ENCODE measurements around the gene TOP1. TPM values are rescaled to one million over a fixed set of nuclear protein-coding genes. Genes with fewer than 3 reads are reported as not detected.

The TOP1 gene
- total RNA-seq, 4 donors from 2014 or later = 27.6 to 70.6 (median 40.4) TPM

- TF ChIP-seq, protein P1, sequence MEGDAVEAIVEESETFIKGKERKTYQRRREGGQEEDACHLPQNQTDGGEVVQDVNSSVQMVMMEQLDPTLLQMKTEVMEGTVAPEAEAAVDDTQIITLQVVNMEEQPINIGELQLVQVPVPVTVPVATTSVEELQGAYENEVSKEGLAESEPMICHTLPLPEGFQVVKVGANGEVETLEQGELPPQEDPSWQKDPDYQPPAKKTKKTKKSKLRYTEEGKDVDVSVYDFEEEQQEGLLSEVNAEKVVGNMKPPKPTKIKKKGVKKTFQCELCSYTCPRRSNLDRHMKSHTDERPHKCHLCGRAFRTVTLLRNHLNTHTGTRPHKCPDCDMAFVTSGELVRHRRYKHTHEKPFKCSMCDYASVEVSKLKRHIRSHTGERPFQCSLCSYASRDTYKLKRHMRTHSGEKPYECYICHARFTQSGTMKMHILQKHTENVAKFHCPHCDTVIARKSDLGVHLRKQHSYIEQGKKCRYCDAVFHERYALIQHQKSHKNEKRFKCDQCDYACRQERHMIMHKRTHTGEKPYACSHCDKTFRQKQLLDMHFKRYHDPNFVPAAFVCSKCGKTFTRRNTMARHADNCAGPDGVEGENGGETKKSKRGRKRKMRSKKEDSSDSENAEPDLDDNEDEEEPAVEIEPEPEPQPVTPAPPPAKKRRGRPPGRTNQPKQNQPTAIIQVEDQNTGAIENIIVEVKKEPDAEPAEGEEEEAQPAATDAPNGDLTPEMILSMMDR (IDR thresholded peaks at IDR 0.05) = no peak
- no peak for DNase-seq (ENCODE audit: low spot score)
- no peak for ATAC-seq (ENCODE audit: low FRiP score)
Measured at GRCh38 chr20:41145821-41146620, 117.4 kb downstream of the TOP1 start.

DNA sequence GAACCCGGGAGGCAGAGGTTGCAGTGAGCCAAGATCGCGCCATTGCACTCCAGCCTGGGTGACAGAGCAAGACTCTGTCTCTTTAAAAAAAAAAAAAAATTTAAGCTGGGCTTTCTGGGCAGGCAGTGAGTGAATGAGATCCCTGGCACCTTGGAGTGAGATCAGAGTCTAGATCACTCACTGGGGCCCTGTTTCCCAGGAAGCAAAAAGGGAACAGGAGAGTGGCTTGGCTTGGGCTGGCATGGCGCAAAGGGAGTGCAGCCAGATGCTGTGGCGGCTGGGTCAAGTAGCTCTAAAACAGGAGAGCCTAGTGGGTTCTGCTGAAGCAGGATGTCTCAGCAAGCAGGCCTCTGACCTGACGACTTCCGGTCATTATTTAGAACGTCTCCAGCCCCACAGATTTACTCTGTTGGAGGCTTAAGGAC is 119.2 kb downstream of the TOP1 start:
- DNase-seq (ENCODE audit: low spot score) (no peak), ATAC-seq (ENCODE audit: low FRiP score) (no peak)
- TF ChIP-seq, protein P1 (IDR thresholded peaks at IDR 0.05) = no peak

DNA sequence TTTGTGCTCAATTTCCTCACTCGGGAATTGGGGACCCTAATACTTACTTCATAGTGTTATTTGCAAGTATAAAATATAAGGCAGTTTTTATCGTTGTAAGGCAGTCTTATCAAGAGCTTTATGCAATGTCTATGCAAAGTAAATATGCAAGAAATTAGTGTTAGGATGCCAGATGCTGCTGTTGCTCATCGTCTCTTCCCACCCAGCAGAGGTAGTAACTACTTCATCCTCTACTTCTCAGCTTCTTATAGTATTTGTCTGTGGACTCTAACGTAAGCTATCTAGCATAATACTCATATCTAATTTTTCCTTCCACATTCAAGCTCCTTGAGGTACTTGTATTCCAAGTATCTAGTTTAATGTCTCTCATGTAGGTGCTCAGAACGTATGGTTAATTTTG is 120.3 kb downstream of the TOP1 start:
- no peak for DNase-seq (ENCODE audit: low spot score)
- TF ChIP-seq, protein P1 (IDR thresholded peaks at IDR 0.05) = no peak
- ATAC-seq (ENCODE audit: low FRiP score) = no peak

- ATAC-seq (ENCODE audit: low FRiP score) (no peak), DNase-seq (ENCODE audit: low spot score) (no peak)
- TF ChIP-seq, protein P1 (IDR thresholded peaks at IDR 0.05) = no peak
Measured at GRCh38 chr20:41150664-41151063, 122.0 kb downstream of the TOP1 start.

DNA sequence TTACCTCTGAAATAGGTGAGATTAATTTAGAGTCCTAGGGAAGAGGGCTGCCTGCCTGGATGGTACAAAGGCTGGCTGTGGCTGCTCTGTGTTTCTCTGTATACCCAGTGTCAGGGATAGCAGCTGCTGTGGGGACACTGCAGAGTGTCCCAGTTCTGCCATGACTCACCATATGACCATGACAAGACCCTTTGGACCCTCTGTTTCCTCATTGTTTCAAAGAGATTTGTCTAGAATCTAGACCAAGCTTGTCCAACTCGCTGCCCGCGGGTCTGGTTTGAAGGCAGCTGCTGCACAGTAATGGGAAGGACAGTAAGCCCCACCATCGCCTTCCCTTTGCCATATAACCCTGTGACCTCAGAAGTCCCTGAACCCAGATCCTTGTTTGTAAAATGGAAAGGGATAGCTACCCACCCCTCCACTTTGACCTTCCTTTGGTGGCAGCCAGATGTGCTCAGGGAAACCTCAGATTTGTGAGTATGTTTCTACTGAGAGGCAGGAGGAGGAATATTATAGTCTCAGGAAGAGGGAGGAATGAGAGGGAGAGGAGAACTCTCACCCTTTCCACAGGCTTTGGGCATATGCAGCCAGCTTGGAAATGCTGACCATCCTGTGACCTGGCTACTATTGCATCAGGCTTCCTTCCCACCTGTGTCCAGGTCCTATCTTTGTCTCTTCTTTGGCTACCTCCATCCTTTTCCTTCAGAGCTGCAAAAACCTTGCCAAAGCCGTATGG is 122.7 kb downstream of the TOP1 start:
- TF ChIP-seq, protein P1 (IDR thresholded peaks at IDR 0.05) = no peak
- ATAC-seq (ENCODE audit: low FRiP score) (no peak), DNase-seq (ENCODE audit: low spot score) (no peak)

GRCh38 chr20:41152108-41152757 is 123.6 kb downstream of the TOP1 start:
- DNase-seq (ENCODE audit: low spot score) (no peak), ATAC-seq (ENCODE audit: low FRiP score) (no peak)
- TF ChIP-seq, protein P1 (IDR thresholded peaks at IDR 0.05) = no peak

All from omental fat pad (tissue), 4 donors.